ENCODE data around the gene CPXM2.

CPXM2 gene

GRCh38 chr10:123896246-123896927, 4.8 kb upstream of the CPXM2 start:
- H3K9me3 ChIP-seq, result peaks cover 0 to 12% (median 7%) of the 10 kb centered on the region in 3 donors
- no peak overlapping the region for H3K27ac ChIP-seq
- H3K4me1 ChIP-seq, result peaks cover 0 to 8% (median 2%) of the 10 kb centered on the region in 4 donors
- no peak for DNase-seq
- peaks cover 0 to 2% of the 10 kb centered on the region in 2 donors for H3K27me3 ChIP-seq
- TF ChIP-seq, protein P1, sequence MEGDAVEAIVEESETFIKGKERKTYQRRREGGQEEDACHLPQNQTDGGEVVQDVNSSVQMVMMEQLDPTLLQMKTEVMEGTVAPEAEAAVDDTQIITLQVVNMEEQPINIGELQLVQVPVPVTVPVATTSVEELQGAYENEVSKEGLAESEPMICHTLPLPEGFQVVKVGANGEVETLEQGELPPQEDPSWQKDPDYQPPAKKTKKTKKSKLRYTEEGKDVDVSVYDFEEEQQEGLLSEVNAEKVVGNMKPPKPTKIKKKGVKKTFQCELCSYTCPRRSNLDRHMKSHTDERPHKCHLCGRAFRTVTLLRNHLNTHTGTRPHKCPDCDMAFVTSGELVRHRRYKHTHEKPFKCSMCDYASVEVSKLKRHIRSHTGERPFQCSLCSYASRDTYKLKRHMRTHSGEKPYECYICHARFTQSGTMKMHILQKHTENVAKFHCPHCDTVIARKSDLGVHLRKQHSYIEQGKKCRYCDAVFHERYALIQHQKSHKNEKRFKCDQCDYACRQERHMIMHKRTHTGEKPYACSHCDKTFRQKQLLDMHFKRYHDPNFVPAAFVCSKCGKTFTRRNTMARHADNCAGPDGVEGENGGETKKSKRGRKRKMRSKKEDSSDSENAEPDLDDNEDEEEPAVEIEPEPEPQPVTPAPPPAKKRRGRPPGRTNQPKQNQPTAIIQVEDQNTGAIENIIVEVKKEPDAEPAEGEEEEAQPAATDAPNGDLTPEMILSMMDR (IDR thresholded peaks at IDR 0.05), result no peak
- no peak overlapping the region for H3K4me3 ChIP-seq
- no peaks in the 10 kb centered on the region for H3K36me3 ChIP-seq
- intact Hi-C loops (cut with DNase I; ENCODE audit: low total_unique reads), result no loop called here

GRCh38 chr10:123893651-123894050, 2.0 kb upstream of the CPXM2 start:
- TF ChIP-seq, protein P1 (IDR thresholded peaks at IDR 0.05), result no peak
- Histone ChIP-seq H3K4me3 (no peak overlapping the region), H3K4me1 (peaks cover 0 to 21% (median 8%) of the 10 kb centered on the region in 4 donors), H3K36me3 (no peaks in the 10 kb centered on the region), H3K27me3 (peaks cover 0 to 2% of the 10 kb centered on the region in 2 donors), H3K27ac (no peak overlapping the region), H3K9me3 (no peaks in the 10 kb centered on the region)
- intact Hi-C loops (cut with DNase I; ENCODE audit: low total_unique reads), result no loop called here
- no peak for DNase-seq

GRCh38 chr10:123890756-123891143, 857 bp downstream of the CPXM2 start:
- Histone ChIP-seq H3K9me3 (no peaks in the 10 kb centered on the region), H3K4me3 (peak overlapping the region; percentile 74 to 86), H3K27me3 (no peaks in the 10 kb centered on the region), H3K4me1 (peaks cover 0 to 48% (median 16%) of the 10 kb centered on the region in 4 donors), H3K36me3 (no peaks in the 10 kb centered on the region), H3K27ac (peak overlapping the region; percentile 98 to 100)
- intact Hi-C loops (cut with DNase I; ENCODE audit: low total_unique reads), result no loop called here
- TF ChIP-seq, protein P1 (IDR thresholded peaks at IDR 0.05), result no peak
- peak in 1 of 2 donors; percentile 35 for DNase-seq

DNA sequence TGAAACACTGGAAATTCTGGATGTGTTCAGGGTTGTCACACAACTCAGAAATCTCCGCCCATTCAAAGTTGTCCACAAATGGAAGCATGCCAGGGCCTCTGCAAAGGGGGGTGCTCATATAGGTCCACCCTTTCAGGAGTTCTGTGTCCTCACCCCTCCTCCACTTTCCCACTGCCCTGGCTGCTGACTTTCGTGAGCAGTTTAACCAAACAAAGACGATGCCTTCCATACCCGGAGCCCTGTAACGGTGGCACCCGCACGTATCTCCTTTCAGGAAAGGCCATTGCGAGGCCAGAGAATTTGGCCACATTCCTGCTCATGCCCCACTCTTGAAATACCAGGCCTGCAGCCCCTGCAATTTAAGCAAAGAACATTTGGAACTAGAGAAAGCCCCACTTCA, 1.4 kb downstream of the CPXM2 start:
- Histone ChIP-seq H3K27ac (peak overlapping the region; percentile 98 to 100), H3K4me1 (peaks cover 0 to 53% (median 21%) of the 10 kb centered on the region in 4 donors), H3K27me3 (no peaks in the 10 kb centered on the region), H3K9me3 (no peaks in the 10 kb centered on the region), H3K4me3 (peak overlapping the region; percentile 74 to 86), H3K36me3 (no peaks in the 10 kb centered on the region)
- intact Hi-C loops (cut with DNase I; ENCODE audit: low total_unique reads), result no loop called here
- TF ChIP-seq, protein P1 (IDR thresholded peaks at IDR 0.05), result no peak
- DNase-seq, result peak; percentile 47 to 83

GRCh38 chr10:123889821-123890220, 1.8 kb downstream of the CPXM2 start:
- Histone ChIP-seq H3K4me1 (peaks cover 0 to 57% (median 25%) of the 10 kb centered on the region in 4 donors), H3K4me3 (peak overlapping the region; percentile 74 to 86), H3K36me3 (no peaks in the 10 kb centered on the region), H3K27ac (peak overlapping the region; percentile 98 to 100), H3K27me3 (no peaks in the 10 kb centered on the region), H3K9me3 (no peaks in the 10 kb centered on the region)
- TF ChIP-seq, protein P1 (IDR thresholded peaks at IDR 0.05), result no peak
- intact Hi-C loops (cut with DNase I; ENCODE audit: low total_unique reads), result no loop called here
- no peak for DNase-seq

Data from tibial artery (tissue), 4 donors.